ENCODE data around the gene RNASEH1. TPM values are rescaled to one million over a fixed set of nuclear protein-coding genes. Genes with fewer than 3 reads are reported as not detected.
"Not testable (repeated sequence)": the region's sequence is repeated elsewhere in the genome, so short reads cannot be mapped to it uniquely, and the experiment has no call there.

The RNASEH1 gene
- total RNA-seq, 1 experiment from 2014 or later, result 42.0 TPM

DNA sequence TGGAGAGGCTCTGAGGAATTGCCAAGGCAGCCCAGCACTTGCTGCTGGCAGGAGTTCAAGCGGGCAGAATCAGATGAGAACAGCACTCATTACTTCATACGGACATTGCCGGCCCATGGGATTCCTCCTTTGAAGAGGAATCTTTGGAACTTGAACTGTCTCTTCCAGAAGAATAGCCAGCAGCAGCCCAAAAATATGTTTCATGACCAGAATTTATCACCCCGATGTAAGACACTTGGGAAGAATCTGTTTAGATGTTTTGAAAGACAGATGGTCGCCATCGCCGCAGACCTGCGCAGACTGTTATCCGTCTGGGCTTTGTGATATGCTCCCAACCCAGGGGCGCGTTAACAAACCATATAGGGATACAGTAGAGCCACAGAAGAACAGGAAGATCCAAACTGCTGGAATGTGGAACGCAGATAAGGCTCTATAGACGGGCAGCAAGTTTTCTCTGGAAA lies 35.1 kb downstream of the RNASEH1 start:
- no peak for DNase-seq (ENCODE audit: extremely low read depth, low read depth)

GRCh38 chr2:3520591-3520990 lies 37.5 kb downstream of the RNASEH1 start:
- no peak for DNase-seq (ENCODE audit: extremely low read depth, low read depth)

DNA sequence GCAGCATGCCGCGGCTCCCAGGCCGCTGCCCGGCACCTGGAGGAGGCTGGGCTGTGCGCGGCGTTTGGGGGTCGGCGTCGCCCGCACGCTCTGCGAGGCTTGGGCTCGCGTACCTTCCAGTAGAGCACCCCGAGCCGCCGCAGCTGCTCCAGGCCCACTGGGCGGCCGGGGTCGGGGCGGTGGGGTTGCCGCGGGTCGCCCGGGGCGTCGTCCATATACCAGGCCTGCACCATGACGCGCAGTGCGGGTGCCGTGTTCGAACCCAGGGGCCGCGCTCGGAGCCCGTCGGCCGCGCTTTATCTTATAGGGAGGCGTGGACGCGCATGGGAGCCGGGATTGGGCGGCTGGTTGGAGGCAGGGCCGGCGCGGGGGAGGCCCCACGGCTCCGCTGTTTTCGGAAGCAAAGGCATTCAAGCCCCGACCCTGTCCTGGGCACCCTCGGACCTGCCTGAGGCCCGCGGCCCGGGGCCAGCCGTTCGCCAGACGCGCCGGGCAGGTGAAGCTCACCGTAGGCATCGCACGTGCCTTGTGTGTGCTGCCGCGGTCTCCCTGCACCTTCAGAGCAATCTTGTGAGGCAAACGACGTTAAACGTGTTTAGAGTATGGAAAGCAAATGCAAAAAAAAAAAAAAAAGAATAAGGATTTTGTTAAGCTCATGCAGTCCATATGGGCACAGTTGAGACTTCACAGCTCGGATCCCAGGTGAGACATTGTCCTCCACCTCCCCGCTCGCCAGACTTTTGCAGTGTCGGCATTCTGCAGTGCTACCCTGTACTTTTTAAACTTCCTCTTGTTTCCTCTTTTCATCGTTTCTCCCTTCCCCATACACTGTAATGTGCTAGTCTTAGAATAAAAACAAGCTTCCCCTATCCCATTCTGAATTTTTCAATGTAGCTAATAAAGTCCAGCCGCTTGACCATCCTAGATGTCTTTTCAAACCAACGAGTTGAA lies 38.6 kb downstream of the RNASEH1 start, which contains the start of gene ADI1:
ADI1 (minus strand) TSS at position 277 of the 951 bp plus-strand sequence; CDS start at position 233, 44 bp downstream.
- peak; percentile 65 for DNase-seq (ENCODE audit: extremely low read depth, low read depth)

- DNase-seq (ENCODE audit: extremely low read depth, low read depth), result peak; percentile 97
Observed at GRCh38 chr2:3518496-3519254, 39.5 kb downstream of the RNASEH1 start.

GRCh38 chr2:3517948-3518495 lies 40.1 kb downstream of the RNASEH1 start:
- DNase-seq (ENCODE audit: extremely low read depth, low read depth), result no peak

DNA sequence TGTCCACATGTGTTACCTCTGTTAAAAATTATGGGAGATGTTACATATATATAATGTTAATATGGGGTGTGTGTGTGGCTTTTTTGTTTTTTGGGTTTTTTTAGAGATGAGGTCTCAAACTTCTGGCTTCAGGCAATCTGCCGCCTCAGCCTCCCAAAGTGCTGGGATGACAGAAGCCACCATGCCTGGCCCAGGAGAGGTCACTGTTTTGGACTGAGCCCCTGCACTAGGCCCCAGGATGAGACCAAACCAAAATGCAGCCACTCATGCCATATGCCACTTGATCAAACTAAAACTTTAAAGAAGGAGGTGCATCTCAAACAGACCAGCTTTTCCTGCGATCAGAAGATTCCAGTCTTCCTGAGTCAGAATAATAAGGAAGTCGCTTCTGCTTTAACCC lies 41.3 kb downstream of the RNASEH1 start:
- DNase-seq (ENCODE audit: extremely low read depth, low read depth), result no peak

DNA sequence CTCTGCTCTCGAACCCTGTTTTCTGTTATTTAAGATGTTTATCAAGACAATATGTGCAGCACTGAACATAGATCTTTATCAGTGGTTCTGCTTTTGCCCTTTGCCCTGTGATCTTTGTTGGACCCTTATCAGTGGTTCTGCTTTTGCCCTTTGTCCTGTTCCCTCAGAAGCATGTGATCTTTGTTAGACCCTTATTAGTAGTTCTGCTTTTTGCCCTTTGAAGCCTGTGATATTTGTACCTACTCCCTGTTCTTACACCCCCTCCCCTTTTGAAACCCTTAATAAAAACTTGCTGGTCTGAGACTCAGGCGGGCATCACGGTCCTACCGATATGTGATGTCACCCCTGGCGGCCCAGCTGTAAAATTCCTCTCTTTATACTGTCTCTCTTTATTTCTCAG lies 42.7 kb downstream of the RNASEH1 start:
- DNase-seq (ENCODE audit: extremely low read depth, low read depth), result not testable (repeated sequence)

GRCh38 chr2:3513026-3513810 lies 44.9 kb downstream of the RNASEH1 start:
- no peak for DNase-seq (ENCODE audit: extremely low read depth, low read depth)

- DNase-seq (ENCODE audit: extremely low read depth, low read depth), result no peak
Observed at GRCh38 chr2:3512086-3512485, 46.0 kb downstream of the RNASEH1 start.

GRCh38 chr2:3505771-3506170 lies 52.4 kb downstream of the RNASEH1 start:
- DNase-seq (ENCODE audit: extremely low read depth, low read depth), result no peak

DNA sequence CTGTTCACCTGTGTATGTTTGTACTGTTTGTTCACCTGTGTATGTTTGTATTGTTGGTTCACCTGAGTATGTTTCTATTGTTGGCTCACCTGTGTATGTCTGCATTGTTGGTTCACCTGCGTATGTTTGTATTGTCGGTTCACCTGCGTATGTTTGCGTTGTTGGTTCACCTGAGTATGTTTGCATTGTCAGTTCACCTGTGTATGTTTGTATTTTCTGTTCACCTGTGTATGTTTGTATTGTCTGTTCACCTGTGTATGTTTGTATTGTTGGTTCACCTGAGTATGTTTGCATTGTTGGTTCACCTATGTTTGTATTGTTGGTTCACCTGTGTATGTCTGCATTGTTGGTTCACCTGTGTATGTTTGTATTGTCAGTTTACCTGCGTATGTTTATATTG lies 53.4 kb downstream of the RNASEH1 start:
- no peak for DNase-seq (ENCODE audit: extremely low read depth, low read depth)

- no peak for DNase-seq (ENCODE audit: extremely low read depth, low read depth)
Observed at GRCh38 chr2:3503483-3503882, 54.6 kb downstream of the RNASEH1 start.

DNA sequence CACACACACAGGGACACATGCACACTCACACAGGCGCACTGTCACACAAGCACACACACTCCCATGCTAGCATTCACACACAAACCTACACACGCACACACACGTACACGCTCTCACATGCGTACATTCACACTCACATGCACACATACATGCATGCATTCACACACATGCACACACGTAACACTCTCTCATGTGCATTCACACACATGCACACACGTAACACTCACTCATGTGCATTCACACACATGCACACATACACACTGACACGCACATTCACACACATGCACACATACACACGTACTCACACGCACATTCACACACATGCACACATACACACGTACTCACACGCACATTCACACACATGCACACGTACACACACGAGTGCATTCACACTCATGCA lies 55.1 kb downstream of the RNASEH1 start:
- DNase-seq (ENCODE audit: extremely low read depth, low read depth), result no peak

DNA sequence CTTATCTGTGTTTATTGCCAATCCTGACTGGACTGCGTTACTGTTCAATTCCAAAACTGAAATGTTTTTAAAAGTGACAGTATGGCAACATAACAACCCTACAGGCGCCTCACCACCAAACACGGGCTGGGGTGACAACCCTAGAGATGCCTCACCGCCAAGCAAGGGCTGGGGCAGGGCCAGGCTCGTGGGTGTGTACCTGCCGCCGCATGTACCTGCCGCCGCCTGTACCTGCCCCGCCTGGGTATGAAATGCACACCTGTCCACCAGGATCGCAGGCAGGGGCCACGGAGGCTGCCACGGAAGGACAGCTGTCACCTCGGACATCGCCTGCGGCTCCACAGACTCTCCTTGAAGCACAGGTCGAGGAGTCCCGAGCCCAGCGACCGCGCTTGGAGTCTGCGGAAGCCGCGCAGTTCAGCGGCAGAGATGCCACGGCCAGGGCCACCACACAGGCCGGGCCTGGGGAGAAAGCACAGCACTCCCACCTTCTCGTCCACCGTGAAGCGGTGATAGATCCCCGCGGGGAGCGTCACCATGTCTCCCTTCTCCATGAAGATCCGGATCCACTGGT lies 57.7 kb downstream of the RNASEH1 start:
- no peak for DNase-seq (ENCODE audit: extremely low read depth, low read depth)

GRCh38 chr2:3498783-3499394 lies 59.2 kb downstream of the RNASEH1 start:
- DNase-seq (ENCODE audit: extremely low read depth, low read depth), result no peak

DNA sequence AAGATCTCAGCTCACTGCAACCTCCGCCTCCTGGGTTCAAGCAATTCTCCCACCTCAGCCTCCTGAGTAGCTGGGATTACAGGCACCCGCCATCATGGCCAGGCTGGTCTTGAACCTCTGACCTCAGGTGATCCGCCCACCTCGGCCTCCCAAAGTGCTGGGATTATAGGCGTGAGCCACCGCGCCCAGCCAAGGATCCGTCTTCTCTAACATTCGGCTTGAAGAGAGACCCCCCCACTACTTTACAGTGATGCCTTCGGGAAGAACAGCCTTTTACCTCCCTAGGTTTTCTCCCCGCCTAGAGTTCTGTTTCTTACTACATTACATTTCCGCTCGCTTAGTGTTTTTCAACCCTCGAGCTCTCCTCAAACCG lies 61.4 kb downstream of the RNASEH1 start:
- DNase-seq (ENCODE audit: extremely low read depth, low read depth), result not testable (repeated sequence)
